Naive thymus-derived CD8-positive, alpha-beta T cell (primary cell): Measurements from ENCODE around the gene CENATAC. TPM values are rescaled to one million over a fixed set of nuclear protein-coding genes. Genes with fewer than 3 reads are reported as not detected.
"Not testable (repeated sequence)": the region's sequence is repeated elsewhere in the genome, so short reads cannot be mapped to it uniquely, and the experiment has no call there.

ENCODE experiments used
- ATAC-seq, 2 donors: fragments of 150-1000 bp; cut with Tn5 transposase in 1 of 2; sonication (Bioruptor Pico), chemical (Tn5 transposase) in 1 of 2; 1 replicate in 1 of 2; 2 replicates in 1 of 2; pipeline ENCODE4 v1.10.0; 2021; ENCODE audit warnings: mild to moderate bottlenecking in 2 of 2, moderate library complexity in 2 of 2
- POLR2A ChIA-PET: fragments of 350-600 bp; sonication (Branson Sonifier 250); formaldehyde crosslinking; loops from one replicate; lab custom pipeline; 2021; ENCODE audit warnings: antibody characterized with exemption; lab: Charles Lee
- DNase-seq, 10 donors: peaks; one replicate each; pipeline versions ENCODE4 v3.0.0 to v3.0.0-alpha.2; 2020 to 2022
- H3K27ac Mint-ChIP-seq, 10 donors: one replicate each; pipeline ENCODE4 v1.8.0; 2020 to 2022; ENCODE audit warnings: mild to moderate bottlenecking in 10 of 10, mixed read lengths in 10 of 10, moderate library complexity in 4 of 10, inconsistent platforms in 1 of 10
- H3K27me3 Mint-ChIP-seq, 5 donors: one replicate each; pipeline ENCODE4 v1.8.0; 2021 to 2022; ENCODE audit warnings: mixed read lengths in 5 of 5
- H3K36me3 Mint-ChIP-seq, 3 donors: one replicate each; pipeline ENCODE4 v1.8.0; 2020 to 2022; ENCODE audit warnings: mixed read lengths in 3 of 3, mild to moderate bottlenecking in 2 of 3, inconsistent platforms in 1 of 3
- H3K4me1 Mint-ChIP-seq, 4 donors: one replicate each; pipeline ENCODE4 v1.8.0; 2021 to 2022; ENCODE audit warnings: mixed read lengths in 4 of 4
- H3K4me3 Mint-ChIP-seq, 10 donors: one replicate each; pipeline ENCODE4 v1.8.0; 2020 to 2022; ENCODE audit warnings: mild to moderate bottlenecking in 10 of 10, mixed read lengths in 10 of 10, moderate library complexity in 6 of 10, inconsistent platforms in 1 of 10
- H3K9me3 Mint-ChIP-seq, 9 donors: one replicate each; pipeline ENCODE4 v1.8.0; 2020 to 2022; ENCODE audit warnings: mixed read lengths in 9 of 9, mild to moderate bottlenecking in 3 of 9, inconsistent platforms in 1 of 9, moderate library complexity in 1 of 9
- polyA plus RNA-seq, 3 donors: library from polyadenylated mRNA; unstranded; fragments of 300-500 nt; fragmentation: Illumina TruSeq; gene quantifications; one replicate each; pipeline ENCODE4 v1.2.3, GENCODE V29; 2021
- total RNA-seq, 8 experiments: library from RNA in 2 of 8; stranded (reverse) in 2 of 8; gene quantifications; one replicate each; pipeline ENCODE4 v1.2.3 and lab custom pipeline; 2021 to 2026

CENATAC gene
- total and polyA plus RNA-seq, 5 experiments from 2014 or later, result 6.1 to 144 (median 9.1) TPM

DNA sequence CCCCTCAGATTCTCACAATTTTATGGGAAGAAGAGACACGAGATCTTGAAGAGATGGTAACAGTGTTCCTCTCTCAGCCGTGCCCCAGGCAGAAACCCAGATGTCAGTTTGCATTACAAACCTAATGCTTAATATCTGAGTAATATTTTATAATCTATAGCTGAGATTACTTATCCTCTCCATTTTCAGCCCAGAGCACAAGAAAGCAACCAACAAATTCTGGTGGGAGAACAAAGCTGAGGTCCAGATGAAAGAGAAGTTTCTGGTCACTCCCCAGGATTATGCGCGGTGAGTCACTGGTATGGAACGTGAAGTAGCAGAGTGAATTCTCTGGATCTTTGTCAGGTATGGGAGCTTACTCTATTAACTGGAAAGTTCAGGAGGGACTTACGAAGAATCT, 884 bp downstream of the CENATAC start:
- Mint-ChIP-seq H3K4me3 (peak overlapping the region; percentile 88 to 99 (median 98)), H3K27ac (peak overlapping the region; percentile 89 to 99 (median 97)), H3K27me3 (no peaks in the 10 kb centered on the region), H3K36me3 (peaks cover 0 to 46% (median 8%) of the 10 kb centered on the region in 3 donors), H3K4me1 (peaks cover 11 to 49% (median 46%) of the 10 kb centered on the region in 4 donors), H3K9me3 (no peaks in the 10 kb centered on the region)
- ATAC-seq, result no peak
- no peak for DNase-seq
- POLR2A ChIA-PET, result interaction anchor here (0.6 to 3.0 kb wide), 8 partner anchors 17 to 229 kb away, joined by 3 to 59 read pairs (median 8); partner anchors contain the start of genes RPS25, SLC37A4 and TRAPPC4

DNA sequence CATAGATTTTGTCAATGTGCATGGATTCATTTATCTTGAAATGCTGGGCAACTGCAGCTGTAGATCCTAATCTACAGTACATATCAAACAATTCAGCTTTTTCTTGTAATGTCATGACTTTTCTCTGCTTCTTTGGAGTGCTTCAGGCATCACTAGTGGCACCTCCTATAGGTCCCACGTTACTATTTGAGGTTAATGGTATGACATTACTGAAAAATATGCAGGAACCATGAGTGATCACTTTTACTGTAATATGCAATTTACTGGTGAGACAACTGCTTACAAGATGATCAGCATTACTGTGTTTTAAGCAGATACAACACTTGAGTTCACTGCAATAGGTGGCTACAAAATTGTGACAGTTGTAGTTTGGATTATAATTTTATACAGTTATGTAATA, 3.0 kb downstream of the CENATAC start:
- peaks cover 11 to 49% (median 45%) of the 10 kb centered on the region in 4 donors for H3K4me1 Mint-ChIP-seq
- H3K27me3 Mint-ChIP-seq, result no peaks in the 10 kb centered on the region
- no peak for DNase-seq
- H3K36me3 Mint-ChIP-seq, result peaks cover 0 to 66% (median 9%) of the 10 kb centered on the region in 3 donors
- peak overlapping the region in 4 of 10 donors; percentile 9 to 54 (median 50) for H3K4me3 Mint-ChIP-seq
- H3K27ac Mint-ChIP-seq, result peak overlapping the region in 2 of 10 donors; percentile 22 to 44
- no peak for ATAC-seq
- no peaks in the 10 kb centered on the region for H3K9me3 Mint-ChIP-seq
- POLR2A ChIA-PET, result interaction anchor here (1.1 kb wide), 1 partner anchor 17 kb away, joined by 7 read pairs; the partner anchor contains the start of genes RPS25 and TRAPPC4

DNA sequence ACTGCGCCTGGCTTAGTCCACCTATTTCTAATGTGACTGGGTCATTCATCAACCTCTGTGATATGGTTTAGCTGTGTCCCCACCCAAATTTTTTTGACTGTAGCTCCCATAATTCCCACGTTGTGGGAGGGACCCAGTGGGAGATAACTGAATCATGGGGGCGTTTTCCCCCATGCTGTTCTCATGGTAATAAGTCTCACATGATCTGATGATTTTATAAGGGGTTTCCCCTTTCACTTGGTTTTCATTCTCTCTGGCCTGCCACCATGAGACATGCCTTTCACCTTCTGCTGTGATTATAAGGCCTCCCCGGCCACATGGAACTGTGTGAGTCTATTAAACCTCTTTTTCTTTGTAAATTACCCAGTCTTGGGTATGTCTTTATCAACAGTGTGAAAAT, 8.7 kb downstream of the CENATAC start:
- Mint-ChIP-seq H3K36me3 (peaks cover 0 to 86% (median 7%) of the 10 kb centered on the region in 3 donors), H3K4me3 (no peak overlapping the region), H3K4me1 (peaks cover 0 to 4% (median 2%) of the 10 kb centered on the region in 4 donors), H3K9me3 (no peaks in the 10 kb centered on the region), H3K27me3 (no peaks in the 10 kb centered on the region), H3K27ac (peak overlapping the region in 1 of 10 donors; percentile 22)
- no peak for ATAC-seq
- POLR2A ChIA-PET, result no interaction called here
- DNase-seq, result no peak

DNA sequence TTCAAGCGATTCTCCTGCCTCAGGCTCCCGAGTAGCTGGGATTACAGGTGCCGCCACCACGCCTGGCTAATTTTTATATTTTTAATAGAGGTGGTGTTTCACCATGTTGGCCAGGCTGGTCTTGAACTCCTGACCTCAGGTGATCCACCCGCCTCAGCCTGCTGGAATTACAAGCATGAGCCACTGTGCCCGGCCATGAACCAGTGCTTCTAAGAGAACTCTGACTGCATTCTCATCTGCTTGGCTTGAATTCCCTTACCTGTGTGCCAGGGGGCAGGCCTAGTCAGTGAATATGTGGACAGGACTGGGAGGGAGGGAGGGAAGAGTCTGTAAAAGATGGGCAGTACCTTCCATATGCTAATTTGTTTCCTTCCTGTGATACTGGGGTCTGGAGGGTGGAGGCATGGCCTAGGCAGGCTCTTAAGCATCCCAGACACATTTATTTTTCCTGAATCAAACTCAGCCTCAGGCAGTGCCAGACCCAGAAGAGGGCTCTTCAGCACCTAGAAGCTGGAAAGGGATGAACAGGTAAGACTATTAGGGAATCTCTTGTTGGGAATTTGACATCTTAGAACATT, 13.6 kb downstream of the CENATAC start:
- Mint-ChIP-seq H3K27ac (peak overlapping the region in 3 of 10 donors; percentile 33 to 66 (median 40)), H3K4me3 (no peak overlapping the region), H3K27me3 (no peaks in the 10 kb centered on the region), H3K4me1 (peaks cover 11 to 27% (median 21%) of the 10 kb centered on the region in 4 donors), H3K36me3 (peaks cover 0 to 89% (median 24%) of the 10 kb centered on the region in 3 donors), H3K9me3 (no peaks in the 10 kb centered on the region)
- no peak for DNase-seq
- POLR2A ChIA-PET, result no interaction called here
- ATAC-seq, result no peak

DNA sequence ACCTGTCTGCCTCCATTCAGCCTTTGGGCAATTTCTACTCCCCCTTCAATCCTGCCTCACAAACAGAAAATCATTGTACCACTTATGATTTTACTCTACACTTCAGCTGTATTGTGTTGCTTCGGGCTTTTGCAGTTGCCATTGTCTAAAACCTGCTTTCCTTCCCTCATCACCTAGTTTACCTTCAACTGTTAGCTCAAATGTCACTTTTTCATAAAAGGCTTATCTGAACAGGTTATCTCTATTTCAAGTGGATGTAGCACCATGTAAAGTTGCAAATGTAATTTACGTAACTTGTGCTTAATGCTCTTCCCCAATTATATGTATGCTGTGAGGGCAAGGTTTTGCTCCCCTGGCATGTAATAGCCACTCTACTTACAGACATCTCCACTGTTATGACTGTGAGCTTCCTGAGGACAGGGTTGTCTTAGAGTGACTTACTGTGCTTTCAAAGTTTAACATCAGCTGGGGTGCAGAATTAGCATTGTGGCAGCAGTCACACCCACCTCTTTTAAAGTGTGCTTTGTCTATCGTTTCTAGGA, 14.8 kb downstream of the CENATAC start:
- DNase-seq (no peak), ATAC-seq (no peak)
- Mint-ChIP-seq H3K27ac (peak overlapping the region in 6 of 10 donors; percentile 34 to 83 (median 62)), H3K36me3 (peaks cover 0 to 85% (median 23%) of the 10 kb centered on the region in 3 donors), H3K4me1 (peaks cover 13 to 34% (median 30%) of the 10 kb centered on the region in 4 donors), H3K27me3 (no peaks in the 10 kb centered on the region), H3K9me3 (no peaks in the 10 kb centered on the region), H3K4me3 (no peak overlapping the region)
- POLR2A ChIA-PET, result interaction anchor here (0.9 to 1.2 kb wide), 2 partner anchors 38 to 55 kb away, joined by 3 read pairs; partner anchors contain the start of gene VPS11

DNA sequence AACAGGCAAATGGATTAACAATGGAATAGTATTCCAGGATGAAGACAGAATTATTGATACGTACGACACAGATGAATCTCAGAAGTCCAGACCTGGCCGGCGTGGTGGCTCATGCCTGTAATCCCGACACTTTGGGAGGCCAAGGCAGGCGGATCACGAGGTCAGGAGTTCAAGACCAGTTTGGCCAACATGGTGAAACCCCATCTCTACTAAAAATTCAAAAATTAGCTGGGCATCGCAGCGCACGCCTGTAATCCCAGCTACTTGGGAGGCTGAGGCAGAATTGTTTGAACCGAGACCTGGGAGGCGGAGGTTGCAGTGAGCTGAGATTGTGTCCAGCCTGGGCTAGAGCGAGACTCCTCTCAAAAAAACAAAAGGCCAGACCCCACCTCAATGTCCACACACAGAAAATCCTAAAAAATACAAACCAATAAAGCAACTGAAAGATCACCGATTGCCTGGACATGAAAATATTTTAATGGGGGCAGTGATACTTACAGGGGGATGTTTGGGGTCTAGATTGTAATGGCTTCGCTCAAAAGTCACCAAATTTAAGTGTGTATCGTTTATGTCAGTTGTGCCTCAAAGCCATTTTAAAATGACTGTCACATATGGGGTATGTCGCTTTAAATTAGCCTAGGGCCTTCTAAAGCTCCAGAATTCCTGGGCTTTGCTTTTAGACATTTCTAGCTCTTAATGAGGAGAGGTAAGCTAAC, 16.4 kb downstream of the CENATAC start:
- Mint-ChIP-seq H3K36me3 (peaks cover 0 to 76% (median 23%) of the 10 kb centered on the region in 3 donors), H3K4me3 (no peak overlapping the region)
- POLR2A ChIA-PET, result interaction anchor here (0.6 to 1.8 kb wide), 4 partner anchors 12 to 451 kb away, joined by 3 to 10 read pairs (median 6); partner anchors contain the start of gene CENATAC

DNA sequence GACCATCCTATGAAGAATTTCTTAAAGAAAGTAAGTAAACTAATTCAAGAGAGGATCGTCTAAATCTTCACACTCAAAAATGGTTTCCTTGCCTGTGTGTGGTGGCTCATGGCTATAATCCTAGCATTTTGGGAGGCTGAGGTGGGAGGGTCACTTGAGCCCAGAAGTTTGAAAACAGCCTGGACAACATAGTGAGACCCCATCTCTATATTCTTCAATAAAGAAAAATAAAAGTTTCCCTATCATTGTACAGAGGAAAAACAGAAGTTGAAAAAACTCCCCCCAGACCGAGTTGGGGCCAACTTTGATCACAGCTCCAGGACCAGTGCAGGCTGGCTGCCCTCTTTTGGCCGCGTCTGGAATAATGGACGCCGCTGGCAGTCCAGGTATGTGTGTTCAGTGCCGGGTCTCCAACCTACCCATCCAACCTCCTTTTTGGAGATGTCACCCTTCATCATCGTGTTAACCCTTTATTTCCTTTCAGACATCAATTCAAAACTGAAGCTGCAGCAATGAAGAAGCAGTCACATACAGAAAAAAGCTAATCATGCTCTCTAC, 17.2 kb downstream of the CENATAC start:
- no peak for ATAC-seq
- peak in 1 of 10 donors; percentile 12 for DNase-seq
- Mint-ChIP-seq H3K36me3 (peaks cover 0 to 71% (median 23%) of the 10 kb centered on the region in 3 donors), H3K27me3 (no peaks in the 10 kb centered on the region), H3K4me1 (peaks cover 20 to 53% (median 44%) of the 10 kb centered on the region in 4 donors), H3K4me3 (peak overlapping the region in 7 of 10 donors; percentile 16 to 97 (median 26)), H3K9me3 (no peaks in the 10 kb centered on the region), H3K27ac (peak overlapping the region in 9 of 10 donors; percentile 13 to 98 (median 53))
- POLR2A ChIA-PET, result interaction anchor here (0.6 to 1.8 kb wide), 6 partner anchors 13 to 451 kb away, joined by 3 to 10 read pairs (median 4); partner anchors contain the start of gene CENATAC

More for the DNA sequence above, 16.4 kb downstream of the CENATAC start:
- Mint-ChIP-seq H3K9me3 (no peaks in the 10 kb centered on the region), H3K4me1 (peaks cover 18 to 46% (median 37%) of the 10 kb centered on the region in 4 donors), H3K27me3 (no peaks in the 10 kb centered on the region), H3K27ac (peak overlapping the region in 5 of 10 donors; percentile 5 to 61 (median 39))
- DNase-seq, result no peak
- ATAC-seq, result no peak

DNA sequence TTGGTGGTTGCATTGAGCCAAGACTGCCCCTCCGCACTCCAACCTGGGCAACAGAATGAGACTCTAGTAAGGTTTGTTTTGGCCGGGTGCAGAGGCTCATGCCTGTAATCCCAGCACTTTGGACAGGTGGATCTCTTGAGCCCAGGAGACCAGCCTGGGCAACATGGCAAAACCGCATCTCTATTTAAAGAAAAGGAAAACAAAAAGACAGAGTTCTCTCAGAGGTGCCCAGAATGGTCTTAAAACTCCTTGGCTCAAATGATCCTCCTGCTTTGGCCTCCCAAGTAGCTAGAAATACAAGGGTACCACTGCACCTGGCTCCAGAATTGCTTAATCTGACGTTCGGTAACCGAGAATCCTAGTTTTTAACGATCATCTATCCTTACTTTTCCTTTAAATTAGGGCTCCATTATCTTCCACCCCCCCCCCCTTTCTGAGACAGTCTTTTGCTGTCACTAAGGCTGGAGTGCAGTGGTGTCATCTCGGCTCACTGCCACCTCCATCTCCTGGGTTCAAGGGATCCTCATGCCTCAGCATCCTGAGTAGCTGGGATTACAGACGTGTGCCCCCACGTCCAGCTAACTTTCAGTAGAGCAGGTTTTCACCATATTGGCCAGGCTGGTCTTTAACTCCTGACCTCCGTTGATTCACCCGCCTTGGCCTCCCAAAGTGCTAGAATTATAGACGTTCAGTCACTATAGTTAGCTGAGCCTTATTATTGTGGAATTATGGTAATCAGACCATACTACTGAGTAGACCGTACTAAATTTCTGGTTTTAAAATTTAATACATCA, 18.5 kb downstream of the CENATAC start:
- H3K4me3 Mint-ChIP-seq, result peak overlapping the region in 9 of 10 donors; percentile 19 to 99 (median 70)
- no peak for ATAC-seq
- H3K27ac Mint-ChIP-seq, result peak overlapping the region; percentile 14 to 100 (median 75)
- no peak for DNase-seq
- POLR2A ChIA-PET, result interaction anchor here (0.6 to 5.0 kb wide), 11 partner anchors 8 to 225 kb away, joined by 3 to 82 read pairs (median 4); partner anchors contain the start of genes CENATAC, DDX6 and SLC37A4
- peaks cover 0 to 75% (median 22%) of the 10 kb centered on the region in 3 donors for H3K36me3 Mint-ChIP-seq
- no peaks in the 10 kb centered on the region for H3K9me3 Mint-ChIP-seq
- H3K4me1 Mint-ChIP-seq, result peaks cover 21 to 62% (median 53%) of the 10 kb centered on the region in 4 donors
- no peaks in the 10 kb centered on the region for H3K27me3 Mint-ChIP-seq

DNA sequence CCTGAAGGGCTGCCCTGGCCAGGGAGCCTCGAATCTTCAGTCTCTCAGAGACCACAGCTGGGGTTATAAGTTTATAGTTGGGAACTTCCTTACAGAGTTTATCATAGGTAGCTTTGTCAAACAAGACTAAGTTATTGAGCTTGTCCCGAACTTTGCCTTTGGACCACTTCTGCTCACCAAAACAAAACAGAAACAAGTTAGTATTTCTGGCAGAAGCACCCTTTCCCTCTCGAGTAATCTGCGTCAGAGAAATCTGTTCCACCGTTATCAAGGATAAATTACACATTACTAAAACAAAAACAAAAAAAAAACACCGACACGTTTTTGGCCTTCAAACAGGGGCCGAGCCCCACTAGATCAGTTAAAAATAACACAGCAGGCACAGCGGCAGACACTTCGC, 19.4 kb downstream of the CENATAC start:
- Mint-ChIP-seq H3K4me3 (peak overlapping the region; percentile 97 to 100 (median 98)), H3K27ac (peak overlapping the region; percentile 98 to 100 (median 100)), H3K4me1 (peaks cover 19 to 66% (median 56%) of the 10 kb centered on the region in 4 donors), H3K36me3 (peaks cover 0 to 77% (median 21%) of the 10 kb centered on the region in 3 donors)
- not testable (repeated sequence) for ATAC-seq, H3K9me3 Mint-ChIP-seq, H3K27me3 Mint-ChIP-seq
- POLR2A ChIA-PET, result interaction anchor here (0.6 to 5.0 kb wide), 13 partner anchors 7 to 1702 kb away, joined by 3 to 82 read pairs (median 4); partner anchors contain the start of genes CENATAC, DDX6, SLC37A4 and VPS11
- peak in 2 of 10 donors; percentile 20 to 25 for DNase-seq

DNA sequence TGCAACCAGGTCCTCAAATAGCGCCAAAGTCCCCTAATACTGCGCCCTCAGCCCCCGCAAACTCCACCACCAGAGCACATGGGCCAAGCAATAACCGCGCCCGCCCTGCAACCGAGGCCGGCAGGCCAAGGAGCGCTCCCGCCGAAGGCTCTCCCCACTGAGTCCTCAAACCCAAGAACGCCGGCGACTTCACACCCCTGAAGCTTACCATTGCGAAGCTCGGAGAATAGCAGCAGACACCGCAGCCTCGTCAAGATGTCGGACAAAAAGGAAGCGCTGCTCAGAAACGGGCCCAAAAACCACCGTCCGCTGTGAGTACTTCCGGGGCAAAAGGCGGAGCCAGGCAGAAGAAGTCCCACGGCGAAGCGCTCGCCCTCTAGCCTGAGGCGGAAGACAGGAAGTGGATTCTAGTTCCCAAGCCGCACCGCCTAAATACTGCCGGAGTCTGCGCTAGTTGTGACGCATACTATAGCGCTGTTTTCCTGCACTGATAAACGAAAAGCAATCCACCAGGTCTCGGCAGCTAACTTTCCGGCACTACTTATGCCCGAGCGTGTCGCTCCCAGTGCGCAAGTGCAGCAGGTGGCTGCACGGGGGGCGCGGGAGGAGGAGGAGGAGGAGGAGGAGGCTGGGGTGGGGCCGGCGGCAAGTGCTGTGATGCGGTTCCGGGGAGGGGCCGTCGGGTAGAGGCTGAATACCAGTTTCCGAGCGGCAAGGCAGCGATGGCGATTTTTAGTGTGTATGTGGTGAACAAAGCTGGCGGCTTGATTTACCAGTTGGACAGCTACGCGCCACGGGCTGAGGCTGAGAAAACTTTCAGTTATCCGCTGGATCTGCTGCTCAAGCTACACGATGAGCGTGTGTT, 20.4 kb downstream of the CENATAC start, which contains the start of the genes RPS25 and TRAPPC4:
Gene RPS25, minus strand, starts transcription at position 270 of the 865 bp plus-strand sequence. Its CDS starts 59 bp downstream, at position 211.
Gene TRAPPC4, plus strand, starts transcription at position 693 of the 865 bp plus-strand sequence. Its CDS starts 30 bp downstream, at position 723.
- H3K27ac Mint-ChIP-seq, result peak within 1 kb of the TSS; percentile 98 to 100 (median 100)
- no peaks in the 10 kb centered on the region for H3K27me3 Mint-ChIP-seq

More for the DNA sequence above, 20.4 kb downstream of the CENATAC start, which contains the start of the genes RPS25 and TRAPPC4:
- H3K36me3 Mint-ChIP-seq, result peaks cover 0 to 77% (median 14%) of the 10 kb centered on the region in 3 donors
- peaks cover 16 to 69% (median 56%) of the 10 kb centered on the region in 4 donors for H3K4me1 Mint-ChIP-seq
- H3K9me3 Mint-ChIP-seq, result no peaks in the 10 kb centered on the region
- peak within 1 kb of the TSS; percentile 97 to 100 (median 98) for H3K4me3 Mint-ChIP-seq
- POLR2A ChIA-PET, result interaction anchor here (0.7 to 5.0 kb wide), 33 partner anchors 9 to 352 kb away, joined by 3 to 82 read pairs (median 3); partner anchors contain the start of genes C2CD2L, CBL, CENATAC and DDX6
- DNase-seq (peak; percentile 93 to 98 (median 94)), ATAC-seq (peak; percentile 85 to 86)
